K562 (cell line): ENCODE data around the gene PDE8B.

ENCODE experiments used
- CEBPB ChIP-seq: fragments of 450-650 bp; IDR thresholded peaks from 2 replicates; pipeline ENCODE4 v1.6.1; 2016; ENCODE audit warnings: missing genetic modification characterization, missing compliant biosample characterization
- ERF ChIP-seq: fragments of 450-650 bp; formaldehyde crosslinking; IDR thresholded peaks from 2 replicates; pipeline ENCODE4 v1.4.0; 2020; ENCODE audit warnings: mild to moderate bottlenecking, mixed read lengths
- ETV6 ChIP-seq, 3 experiments: fragments of 150-350 bp in 1 of 3; sonication (generic) in 1 of 3; formaldehyde crosslinking in 1 of 3; IDR thresholded peaks; 2 replicates each; pipeline versions ENCODE4 v1.6.1 to v1.8.0; 2014 to 2022; ENCODE audit warnings: borderline replicate concordance in 2 of 3, low read depth in 2 of 3, antibody characterized with exemption in 1 of 3, low read length in 1 of 3, mild to moderate bottlenecking in 1 of 3, missing genetic modification reagents in 1 of 3
- FOXK1 ChIP-seq: sonication (generic); formaldehyde crosslinking; IDR thresholded peaks from 2 replicates; pipeline ENCODE4 v1.8.0; 2022; ENCODE audit warnings: missing genetic modification reagents, mild to moderate bottlenecking, borderline replicate concordance
- HDGF ChIP-seq: fragments of 450-650 bp; IDR thresholded peaks from 2 replicates; pipeline ENCODE4 v1.6.1; 2016
- MEF2D ChIP-seq: conservative IDR thresholded peaks from 2 replicates; pipeline ENCODE4 v1.6.1; 2016; ENCODE audit warnings: low read depth, missing genetic modification characterization, missing compliant biosample characterization
- MYNN ChIP-seq, 2 experiments: sonication (generic); formaldehyde crosslinking in 1 of 2; IDR thresholded peaks; 2 replicates each; pipeline versions ENCODE4 v1.5.0 to v1.6.1; 2016 to 2020; ENCODE audit warnings: antibody characterized with exemption in 1 of 2, missing genetic modification reagents in 1 of 2
- RNF2 ChIP-seq: sonication (generic); IDR thresholded peaks from 2 replicates; pipeline ENCODE4 v1.6.1; 2016
- SIN3A ChIP-seq, 2 experiments: fragments of 150-350 bp in 1 of 2; IDR thresholded peaks; 2 replicates each; pipeline ENCODE4 v1.6.1; 2011 to 2016; ENCODE audit warnings: borderline replicate concordance in 2 of 2, low read depth in 2 of 2, low read length in 2 of 2, mild to moderate bottlenecking in 2 of 2, moderate library complexity in 2 of 2; ENCODE audit not compliant: control insufficient read depth in 1 of 2
- TAF1 ChIP-seq: IDR thresholded peaks from 2 replicates; pipeline ENCODE4 v1.6.1; 2011; ENCODE audit warnings: mild to moderate bottlenecking, low read length, moderate library complexity; ENCODE audit not compliant: insufficient read depth, control insufficient read depth, severe bottlenecking; ENCODE audit errors: extremely low read depth
- TOE1 ChIP-seq, 2 experiments: fragments of 450-650 bp in 1 of 2; sonication (generic) in 1 of 2; formaldehyde crosslinking in 1 of 2; IDR thresholded peaks; 2 replicates each; pipeline versions ENCODE4 v1.7.1 to v1.8.0; 2016 to 2022; ENCODE audit warnings: borderline replicate concordance in 2 of 2, mild to moderate bottlenecking in 2 of 2, antibody characterized with exemption in 1 of 2, inconsistent platforms in 1 of 2, low read depth in 1 of 2, missing genetic modification reagents in 1 of 2, moderate library complexity in 1 of 2
- TF ChIP-seq, protein P1 (sequence below), 3 experiments: IDR thresholded peaks in 2 of 3; conservative IDR thresholded peaks in 1 of 3; 2 replicates each; pipeline ENCODE4 v1.5.1; 2011 to 2012; ENCODE audit warnings: low read length in 3 of 3, mild to moderate bottlenecking in 3 of 3, control low read depth in 2 of 3, improper control_type of control experiment in 1 of 3, inconsistent platforms in 1 of 3, low read depth in 1 of 3, mixed read lengths in 1 of 3, moderate library complexity in 1 of 3; ENCODE audit not compliant: insufficient read depth in 2 of 3
- TF ChIP-seq, protein P2 (sequence below): sonication (generic); formaldehyde crosslinking; IDR thresholded peaks from 2 replicates; pipeline ENCODE4 v1.8.0; 2023; ENCODE audit warnings: missing genetic modification reagents, mild to moderate bottlenecking, borderline replicate concordance
- TF ChIP-seq, protein P3 (sequence below): fragments of 250-450 bp; sonication (Bioruptor Pico); IDR thresholded peaks from 2 replicates; pipeline ENCODE4 v1.8.0; 2022; ENCODE audit warnings: moderate library complexity, mild to moderate bottlenecking, inconsistent platforms

DNA sequence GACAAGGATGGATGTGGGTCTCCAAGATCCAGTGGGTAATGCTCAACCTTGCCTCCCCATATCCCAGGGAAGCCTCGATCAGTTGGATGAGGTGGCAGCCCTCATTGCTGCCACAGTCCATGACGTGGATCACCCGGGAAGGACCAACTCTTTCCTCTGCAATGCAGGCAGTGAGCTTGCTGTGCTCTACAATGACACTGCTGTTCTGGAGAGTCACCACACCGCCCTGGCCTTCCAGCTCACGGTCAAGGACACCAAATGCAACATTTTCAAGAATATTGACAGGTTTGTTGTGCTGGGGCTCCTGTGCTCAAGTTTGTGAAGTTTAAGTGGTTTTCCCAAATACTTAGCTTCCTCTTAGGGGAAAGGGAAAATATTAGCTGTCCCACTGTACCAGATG, 207.7 kb downstream of the PDE8B start:
- TF ChIP-seq FOXK1 (no peak), MEF2D (tag) (no peak), TOE1 (IDR thresholded peaks at IDR 0.05; ENCODE audit: borderline replicate concordance) (no peak), TOE1 (CRISPR knock-in tag; IDR thresholded peaks at IDR 0.05; ENCODE audit: borderline replicate concordance, low read depth) (no peak), ETV6 (IDR thresholded peaks at IDR 0.05; ENCODE audit: borderline replicate concordance in 1 of 2, low read depth in 2 of 2, low read length in 1 of 2) (no peak), ETV6 (CRISPR knock-in tag; IDR thresholded peaks at IDR 0.05; ENCODE audit: borderline replicate concordance) (no peak), RNF2 (no peak), MYNN (IDR thresholded peaks at IDR 0.05) (no peak), MYNN (CRISPR knock-in tag; IDR thresholded peaks at IDR 0.05) (no peak), HDGF (no peak), SIN3A (IDR thresholded peaks at IDR 0.05; ENCODE audit: borderline replicate concordance in 2 of 2, control insufficient read depth in 1 of 2, low read depth in 2 of 2, low read length in 2 of 2) (no peak), TAF1 (no peak), ERF (CRISPR knock-in tag) (no peak), CEBPB (tag) (no peak)
- TF ChIP-seq, protein P1, sequence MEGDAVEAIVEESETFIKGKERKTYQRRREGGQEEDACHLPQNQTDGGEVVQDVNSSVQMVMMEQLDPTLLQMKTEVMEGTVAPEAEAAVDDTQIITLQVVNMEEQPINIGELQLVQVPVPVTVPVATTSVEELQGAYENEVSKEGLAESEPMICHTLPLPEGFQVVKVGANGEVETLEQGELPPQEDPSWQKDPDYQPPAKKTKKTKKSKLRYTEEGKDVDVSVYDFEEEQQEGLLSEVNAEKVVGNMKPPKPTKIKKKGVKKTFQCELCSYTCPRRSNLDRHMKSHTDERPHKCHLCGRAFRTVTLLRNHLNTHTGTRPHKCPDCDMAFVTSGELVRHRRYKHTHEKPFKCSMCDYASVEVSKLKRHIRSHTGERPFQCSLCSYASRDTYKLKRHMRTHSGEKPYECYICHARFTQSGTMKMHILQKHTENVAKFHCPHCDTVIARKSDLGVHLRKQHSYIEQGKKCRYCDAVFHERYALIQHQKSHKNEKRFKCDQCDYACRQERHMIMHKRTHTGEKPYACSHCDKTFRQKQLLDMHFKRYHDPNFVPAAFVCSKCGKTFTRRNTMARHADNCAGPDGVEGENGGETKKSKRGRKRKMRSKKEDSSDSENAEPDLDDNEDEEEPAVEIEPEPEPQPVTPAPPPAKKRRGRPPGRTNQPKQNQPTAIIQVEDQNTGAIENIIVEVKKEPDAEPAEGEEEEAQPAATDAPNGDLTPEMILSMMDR (IDR thresholded peaks at IDR 0.05 in 2 of 3, conservative IDR thresholded peaks at IDR 0.05 in 1 of 3; ENCODE audit: insufficient read depth in 2 of 3, low read depth in 1 of 3, low read length in 3 of 3) = no peak
- TF ChIP-seq, protein P2, sequence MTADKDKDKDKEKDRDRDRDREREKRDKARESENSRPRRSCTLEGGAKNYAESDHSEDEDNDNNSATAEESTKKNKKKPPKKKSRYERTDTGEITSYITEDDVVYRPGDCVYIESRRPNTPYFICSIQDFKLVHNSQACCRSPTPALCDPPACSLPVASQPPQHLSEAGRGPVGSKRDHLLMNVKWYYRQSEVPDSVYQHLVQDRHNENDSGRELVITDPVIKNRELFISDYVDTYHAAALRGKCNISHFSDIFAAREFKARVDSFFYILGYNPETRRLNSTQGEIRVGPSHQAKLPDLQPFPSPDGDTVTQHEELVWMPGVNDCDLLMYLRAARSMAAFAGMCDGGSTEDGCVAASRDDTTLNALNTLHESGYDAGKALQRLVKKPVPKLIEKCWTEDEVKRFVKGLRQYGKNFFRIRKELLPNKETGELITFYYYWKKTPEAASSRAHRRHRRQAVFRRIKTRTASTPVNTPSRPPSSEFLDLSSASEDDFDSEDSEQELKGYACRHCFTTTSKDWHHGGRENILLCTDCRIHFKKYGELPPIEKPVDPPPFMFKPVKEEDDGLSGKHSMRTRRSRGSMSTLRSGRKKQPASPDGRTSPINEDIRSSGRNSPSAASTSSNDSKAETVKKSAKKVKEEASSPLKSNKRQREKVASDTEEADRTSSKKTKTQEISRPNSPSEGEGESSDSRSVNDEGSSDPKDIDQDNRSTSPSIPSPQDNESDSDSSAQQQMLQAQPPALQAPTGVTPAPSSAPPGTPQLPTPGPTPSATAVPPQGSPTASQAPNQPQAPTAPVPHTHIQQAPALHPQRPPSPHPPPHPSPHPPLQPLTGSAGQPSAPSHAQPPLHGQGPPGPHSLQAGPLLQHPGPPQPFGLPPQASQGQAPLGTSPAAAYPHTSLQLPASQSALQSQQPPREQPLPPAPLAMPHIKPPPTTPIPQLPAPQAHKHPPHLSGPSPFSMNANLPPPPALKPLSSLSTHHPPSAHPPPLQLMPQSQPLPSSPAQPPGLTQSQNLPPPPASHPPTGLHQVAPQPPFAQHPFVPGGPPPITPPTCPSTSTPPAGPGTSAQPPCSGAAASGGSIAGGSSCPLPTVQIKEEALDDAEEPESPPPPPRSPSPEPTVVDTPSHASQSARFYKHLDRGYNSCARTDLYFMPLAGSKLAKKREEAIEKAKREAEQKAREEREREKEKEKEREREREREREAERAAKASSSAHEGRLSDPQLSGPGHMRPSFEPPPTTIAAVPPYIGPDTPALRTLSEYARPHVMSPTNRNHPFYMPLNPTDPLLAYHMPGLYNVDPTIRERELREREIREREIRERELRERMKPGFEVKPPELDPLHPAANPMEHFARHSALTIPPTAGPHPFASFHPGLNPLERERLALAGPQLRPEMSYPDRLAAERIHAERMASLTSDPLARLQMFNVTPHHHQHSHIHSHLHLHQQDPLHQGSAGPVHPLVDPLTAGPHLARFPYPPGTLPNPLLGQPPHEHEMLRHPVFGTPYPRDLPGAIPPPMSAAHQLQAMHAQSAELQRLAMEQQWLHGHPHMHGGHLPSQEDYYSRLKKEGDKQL (CRISPR knock-in tag) = no peak
- TF ChIP-seq, protein P3, sequence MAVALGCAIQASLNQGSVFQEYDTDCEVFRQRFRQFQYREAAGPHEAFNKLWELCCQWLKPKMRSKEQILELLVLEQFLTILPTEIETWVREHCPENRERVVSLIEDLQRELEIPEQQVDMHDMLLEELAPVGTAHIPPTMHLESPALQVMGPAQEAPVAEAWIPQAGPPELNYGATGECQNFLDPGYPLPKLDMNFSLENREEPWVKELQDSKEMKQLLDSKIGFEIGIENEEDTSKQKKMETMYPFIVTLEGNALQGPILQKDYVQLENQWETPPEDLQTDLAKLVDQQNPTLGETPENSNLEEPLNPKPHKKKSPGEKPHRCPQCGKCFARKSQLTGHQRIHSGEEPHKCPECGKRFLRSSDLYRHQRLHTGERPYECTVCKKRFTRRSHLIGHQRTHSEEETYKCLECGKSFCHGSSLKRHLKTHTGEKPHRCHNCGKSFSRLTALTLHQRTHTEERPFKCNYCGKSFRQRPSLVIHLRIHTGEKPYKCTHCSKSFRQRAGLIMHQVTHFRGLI = no peak
